GM06990 (cell line): Measurements from ENCODE around the gene VWA8.

ENCODE experiments used
- DNase-seq: peaks from one replicate; pipeline ENCODE4 v3.0.0-alpha.2; 2011; ENCODE audit not compliant: insufficient read length; ENCODE audit errors: extremely low read depth
- H3K27me3 ChIP-seq: replicated peaks from 2 replicates; pipeline ENCODE4 v1.6.0; 2011; ENCODE audit warnings: low read length; ENCODE audit not compliant: control insufficient read depth, insufficient read depth
- H3K36me3 ChIP-seq: 2 replicates; pipeline ENCODE4 v1.5.1; 2011; ENCODE audit warnings: low read length; ENCODE audit not compliant: control insufficient read depth, insufficient read depth
- H3K4me3 ChIP-seq: replicated peaks from 2 replicates; pipeline ENCODE4 v1.5.1; 2011; ENCODE audit warnings: low read depth, mild to moderate bottlenecking, control low read depth, low read length
- TF ChIP-seq, protein P1 (sequence below): IDR thresholded peaks from 2 replicates; pipeline ENCODE4 v1.5.1; 2011; ENCODE audit warnings: low read length, control low read depth, mild to moderate bottlenecking, inconsistent platforms; ENCODE audit not compliant: insufficient read depth, poor library complexity, severe bottlenecking

VWA8 gene

DNA sequence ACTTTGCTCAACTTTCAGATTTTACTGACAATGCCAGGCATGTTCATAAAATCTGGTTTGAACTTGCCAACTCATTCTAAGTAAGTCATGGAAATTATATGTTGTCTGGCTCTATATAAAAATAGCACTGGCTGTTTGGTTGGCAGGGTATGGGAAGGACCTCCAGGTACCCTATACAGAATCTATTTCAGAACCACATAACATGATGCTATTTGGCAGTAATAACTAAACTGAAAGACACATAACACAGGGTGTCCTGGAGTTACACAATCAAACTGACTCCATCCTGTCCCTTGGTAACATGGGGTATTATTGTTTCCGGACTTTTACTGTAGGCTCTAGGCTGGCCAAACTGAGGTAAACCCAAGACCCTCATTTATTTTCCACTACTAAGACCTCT lies 254.8 kb downstream of the VWA8 start:
- TF ChIP-seq, protein P1, sequence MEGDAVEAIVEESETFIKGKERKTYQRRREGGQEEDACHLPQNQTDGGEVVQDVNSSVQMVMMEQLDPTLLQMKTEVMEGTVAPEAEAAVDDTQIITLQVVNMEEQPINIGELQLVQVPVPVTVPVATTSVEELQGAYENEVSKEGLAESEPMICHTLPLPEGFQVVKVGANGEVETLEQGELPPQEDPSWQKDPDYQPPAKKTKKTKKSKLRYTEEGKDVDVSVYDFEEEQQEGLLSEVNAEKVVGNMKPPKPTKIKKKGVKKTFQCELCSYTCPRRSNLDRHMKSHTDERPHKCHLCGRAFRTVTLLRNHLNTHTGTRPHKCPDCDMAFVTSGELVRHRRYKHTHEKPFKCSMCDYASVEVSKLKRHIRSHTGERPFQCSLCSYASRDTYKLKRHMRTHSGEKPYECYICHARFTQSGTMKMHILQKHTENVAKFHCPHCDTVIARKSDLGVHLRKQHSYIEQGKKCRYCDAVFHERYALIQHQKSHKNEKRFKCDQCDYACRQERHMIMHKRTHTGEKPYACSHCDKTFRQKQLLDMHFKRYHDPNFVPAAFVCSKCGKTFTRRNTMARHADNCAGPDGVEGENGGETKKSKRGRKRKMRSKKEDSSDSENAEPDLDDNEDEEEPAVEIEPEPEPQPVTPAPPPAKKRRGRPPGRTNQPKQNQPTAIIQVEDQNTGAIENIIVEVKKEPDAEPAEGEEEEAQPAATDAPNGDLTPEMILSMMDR = no peak
- no peak overlapping the region for H3K4me3 ChIP-seq
- no peaks in the 10 kb centered on the region for H3K36me3 ChIP-seq
- DNase-seq = no peak
- H3K27me3 ChIP-seq = no peaks in the 10 kb centered on the region

DNA sequence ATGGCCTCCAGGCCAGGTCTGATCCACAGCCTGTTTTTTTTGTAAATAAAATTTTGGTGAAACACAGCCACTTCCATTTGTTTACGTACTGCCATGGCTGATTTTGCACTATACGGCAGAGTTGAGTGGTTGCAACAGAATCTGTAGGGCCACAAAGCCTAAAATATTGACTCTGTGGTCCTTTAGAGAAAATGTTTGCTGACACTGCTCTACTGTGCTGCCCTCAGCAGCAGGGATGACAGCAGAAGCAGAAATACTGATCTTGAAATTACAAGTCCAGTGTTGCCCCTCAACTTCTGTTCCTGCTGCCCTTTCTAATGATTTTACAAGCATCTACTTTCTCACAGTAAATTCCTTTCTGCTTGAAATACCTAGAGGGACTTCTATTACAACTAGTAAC lies 258.4 kb downstream of the VWA8 start:
- TF ChIP-seq, protein P1 = no peak
- Histone ChIP-seq H3K27me3 (no peaks in the 10 kb centered on the region), H3K4me3 (no peak overlapping the region), H3K36me3 (no peaks in the 10 kb centered on the region)
- no peak for DNase-seq

DNA sequence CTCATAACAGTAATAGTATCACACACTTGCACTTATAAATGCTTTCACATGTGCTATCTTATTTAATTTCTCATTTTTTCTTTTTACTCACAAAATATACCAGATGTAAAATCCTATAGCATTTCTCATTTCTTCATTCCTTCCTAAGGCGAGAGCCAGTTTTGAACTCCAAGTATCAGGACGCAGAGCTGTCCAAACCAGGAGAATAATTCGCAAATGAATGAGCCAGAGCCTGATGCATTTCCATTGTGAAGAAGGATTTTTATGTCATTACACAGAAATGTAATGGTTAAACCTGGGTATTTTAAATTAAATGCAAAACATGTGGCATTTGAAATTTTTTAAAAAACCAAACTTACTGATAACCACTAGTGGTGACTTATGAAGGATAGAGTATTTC lies 259.2 kb downstream of the VWA8 start:
- Histone ChIP-seq H3K27me3 (no peaks in the 10 kb centered on the region), H3K36me3 (no peaks in the 10 kb centered on the region), H3K4me3 (no peak overlapping the region)
- TF ChIP-seq, protein P1 = no peak
- DNase-seq = no peak

DNA sequence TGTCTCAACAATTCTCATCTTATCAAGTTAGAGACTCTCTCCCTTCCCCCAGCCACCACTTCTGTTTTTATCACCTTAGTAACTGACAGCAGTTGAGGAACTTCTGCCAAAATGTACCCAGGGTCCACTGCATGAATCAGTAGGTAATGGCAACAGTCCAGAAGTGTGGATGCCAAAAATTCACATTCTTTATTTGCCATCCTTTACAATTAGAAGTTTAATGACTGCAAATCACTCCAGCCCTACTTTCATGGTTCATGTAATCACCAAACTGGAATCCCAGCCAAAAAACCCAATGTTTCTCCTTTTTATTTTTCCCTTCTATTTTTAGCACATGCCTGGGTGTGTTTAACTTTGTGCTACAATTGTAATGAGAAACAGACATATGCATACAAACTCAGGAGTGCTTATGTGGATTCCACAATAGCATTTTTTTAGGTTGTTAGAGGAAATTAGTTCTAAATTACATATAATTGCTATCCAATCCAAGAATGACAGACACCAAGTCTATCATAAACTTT lies 260.1 kb downstream of the VWA8 start:
- TF ChIP-seq, protein P1 = no peak
- no peak for DNase-seq
- Histone ChIP-seq H3K27me3 (no peaks in the 10 kb centered on the region), H3K36me3 (no peaks in the 10 kb centered on the region), H3K4me3 (no peak overlapping the region)

DNA sequence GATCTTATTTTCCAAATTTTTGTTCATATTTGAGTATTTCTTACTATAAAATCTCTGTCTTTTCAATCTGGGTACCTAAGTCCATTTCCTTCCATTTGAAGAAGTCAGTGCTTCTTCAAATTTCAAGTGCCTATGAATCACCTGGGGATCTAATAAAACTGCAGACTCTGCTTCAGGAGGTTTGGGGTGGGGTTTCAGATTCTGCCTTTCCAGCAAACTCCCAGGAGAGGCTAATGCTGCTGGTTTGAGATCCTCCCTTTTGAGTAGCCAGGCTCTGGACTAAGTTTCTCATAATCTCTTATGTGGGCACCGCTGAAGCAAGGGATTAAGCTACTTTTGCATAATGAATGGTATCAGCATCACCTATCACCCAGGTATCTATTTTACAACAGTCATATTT lies 261.1 kb downstream of the VWA8 start:
- no peak overlapping the region for H3K4me3 ChIP-seq
- no peaks in the 10 kb centered on the region for H3K36me3 ChIP-seq
- TF ChIP-seq, protein P1 = no peak
- no peaks in the 10 kb centered on the region for H3K27me3 ChIP-seq
- no peak for DNase-seq

DNA sequence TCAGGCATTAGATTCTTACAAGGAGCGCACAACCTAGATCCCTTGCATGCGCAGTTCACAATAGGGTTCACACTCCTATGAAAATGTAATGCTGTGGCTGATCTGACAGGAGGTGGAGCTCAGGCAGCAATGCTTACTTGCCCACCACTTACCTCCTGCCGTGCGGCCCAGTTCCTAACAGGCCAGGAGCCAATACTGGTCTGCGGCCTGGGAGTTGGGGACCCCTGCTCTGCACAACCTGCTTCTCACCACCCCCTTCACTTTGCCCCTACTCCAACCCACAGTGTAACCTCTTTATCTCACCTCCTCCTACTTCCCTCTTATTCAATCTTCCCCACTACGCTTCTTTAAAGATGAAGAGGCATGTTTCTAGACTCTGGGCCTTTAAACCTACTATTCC lies 263.3 kb downstream of the VWA8 start:
- Histone ChIP-seq H3K27me3 (no peaks in the 10 kb centered on the region), H3K36me3 (no peaks in the 10 kb centered on the region; the same call in 1 of the 2 replicates)
- no peak for DNase-seq

More for the DNA sequence above, 263.3 kb downstream of the VWA8 start:
- no peak overlapping the region for H3K4me3 ChIP-seq
- TF ChIP-seq, protein P1 = no peak
